Activated naive CD4-positive, alpha-beta T cell treated with anti-CD3 and anti-CD28 coated beads, Interleukin-2, amount 50 U/mL, for 72 hours (primary cell): ENCODE data around the gene ARID5B. TPM values are rescaled to one million over a fixed set of nuclear protein-coding genes. Genes with fewer than 3 reads are reported as not detected.

ENCODE experiments used
- ATAC-seq, 2 donors: fragments of 150-1000 bp; cut with Tn5 transposase; 2 replicates each; pipeline ENCODE4 v1.10.0; 2021; ENCODE audit warnings: mild to moderate bottlenecking in 2 of 2, moderate library complexity in 2 of 2
- DNase-seq, 2 donors: peaks; one replicate each; pipeline ENCODE4 v3.0.0; 2021 to 2022; ENCODE audit warnings: low spot score in 2 of 2
- H3K27ac Mint-ChIP-seq, 2 donors: one replicate each; pipeline ENCODE4 v1.8.0; 2022; ENCODE audit warnings: mild to moderate bottlenecking in 2 of 2, mixed read lengths in 2 of 2
- H3K36me3 Mint-ChIP-seq, 2 donors: one replicate each; pipeline ENCODE4 v1.8.0; 2022; ENCODE audit warnings: mixed read lengths in 2 of 2
- H3K9me3 Mint-ChIP-seq, 2 donors: one replicate each; pipeline ENCODE4 v1.8.0; 2022; ENCODE audit warnings: mixed read lengths in 2 of 2
- total RNA-seq, 2 donors: library from RNA; stranded (reverse); gene quantifications; one replicate each; pipeline ENCODE4 v1.2.3, GENCODE V29; 2022

The ARID5B gene
- total RNA-seq, 2 donors from 2014 or later: 52.1 to 95.4 TPM

DNA sequence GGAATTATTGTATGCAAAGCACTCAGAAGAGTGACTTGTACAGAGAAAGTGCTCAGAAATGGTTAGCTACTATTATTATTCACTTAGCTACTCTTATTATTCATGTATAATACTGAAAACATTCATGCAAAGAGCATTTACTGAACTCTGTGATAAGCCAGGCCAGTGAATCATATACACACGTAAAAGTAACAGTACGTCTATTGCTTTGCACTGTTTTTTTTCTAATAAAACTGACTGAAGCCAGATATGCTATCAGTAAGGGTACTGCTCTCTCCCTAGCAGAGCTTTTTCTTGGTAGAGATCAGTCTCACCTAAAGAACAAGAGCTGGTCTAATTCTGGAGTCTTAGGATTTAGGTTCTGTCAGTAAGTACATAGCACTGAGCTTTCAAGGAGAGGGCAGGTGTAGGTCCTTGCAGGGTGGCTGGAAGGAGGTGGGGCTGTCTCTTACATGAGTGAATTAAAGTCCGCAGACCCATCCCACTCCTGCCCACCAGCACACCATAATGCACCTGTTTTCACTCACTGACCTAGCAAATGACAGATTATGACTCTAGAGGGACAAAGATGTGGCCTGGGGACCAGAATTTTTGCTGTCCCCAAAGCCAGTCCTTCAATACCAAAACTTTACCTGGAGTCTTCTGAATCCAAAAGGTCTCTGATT, 145.9 kb downstream of the ARID5B start:
- Mint-ChIP-seq H3K9me3 (peaks cover 0 to 8% of the 10 kb centered on the region in 2 donors), H3K27ac (peak overlapping the region; percentile 97 to 99), H3K36me3 (peaks cover 54 to 73% of the 10 kb centered on the region in 2 donors)
- peak; percentile 42 to 60 for ATAC-seq
- DNase-seq: no peak

DNA sequence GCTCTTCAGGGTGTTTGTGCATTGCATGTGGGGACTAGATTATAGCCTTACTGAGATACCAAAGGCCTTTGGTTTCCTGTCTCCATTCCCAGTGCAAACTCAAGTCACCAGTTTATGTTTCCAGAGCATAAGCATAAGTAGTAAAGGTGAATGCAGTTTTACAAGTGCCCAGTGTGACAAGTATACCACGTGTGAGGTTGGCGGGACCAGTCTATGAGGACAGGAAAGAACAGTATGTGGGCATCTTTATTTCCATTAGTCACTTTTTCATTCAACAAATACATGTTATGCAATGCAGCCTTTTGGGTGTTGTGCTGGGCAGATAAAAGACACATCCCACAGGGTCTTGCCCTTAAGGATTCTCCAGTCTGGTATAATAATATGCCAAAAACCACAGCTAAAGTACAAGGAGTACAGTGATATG, 146.5 kb downstream of the ARID5B start:
- peak overlapping the region; percentile 97 to 99 for H3K27ac Mint-ChIP-seq

DNA sequence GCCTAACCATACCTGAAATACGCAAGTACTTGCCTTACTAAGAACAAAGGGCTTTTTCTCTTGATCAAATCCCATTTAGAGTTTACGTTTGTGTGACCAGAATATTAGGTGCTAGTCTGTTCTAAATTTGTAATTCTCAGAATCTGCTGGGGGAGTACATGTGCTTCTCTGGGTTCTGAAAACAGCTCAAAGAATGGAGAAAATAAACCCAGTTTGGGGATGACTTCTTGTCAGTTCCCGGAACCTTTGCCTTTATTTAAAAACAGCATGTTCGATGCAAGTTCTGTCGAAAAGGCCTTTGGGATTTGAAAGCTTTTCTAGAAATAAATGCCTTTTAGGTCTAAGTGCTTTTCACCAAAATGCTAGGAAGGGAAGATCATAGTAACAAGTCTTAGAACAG, 147.0 kb downstream of the ARID5B start:
- peaks cover 3 to 11% of the 10 kb centered on the region in 2 donors for H3K9me3 Mint-ChIP-seq
- peak overlapping the region; percentile 97 to 99 for H3K27ac Mint-ChIP-seq
- ATAC-seq (peak in 1 of 2 donors; percentile 14), DNase-seq (no peak)
- peaks cover 58 to 73% of the 10 kb centered on the region in 2 donors for H3K36me3 Mint-ChIP-seq

More for the DNA sequence above, 146.5 kb downstream of the ARID5B start:
- ATAC-seq (peak; percentile 37 to 47), DNase-seq (peak in 1 of 2 donors; percentile 46)
- peaks cover 57 to 73% of the 10 kb centered on the region in 2 donors for H3K36me3 Mint-ChIP-seq
- peaks cover 3 to 12% of the 10 kb centered on the region in 2 donors for H3K9me3 Mint-ChIP-seq

- Mint-ChIP-seq H3K27ac (peak overlapping the region; percentile 97 to 99), H3K36me3 (peaks cover 61 to 75% of the 10 kb centered on the region in 2 donors), H3K9me3 (peaks cover 3 to 11% of the 10 kb centered on the region in 2 donors)
- ATAC-seq: peak; percentile 44 to 51
- DNase-seq: peak; percentile 77 to 80
These were observed 147.6 kb downstream of the ARID5B start for GRCh38 chr10:62048919-62049623.

- ATAC-seq: no peak
- peaks cover 68 to 76% of the 10 kb centered on the region in 2 donors for H3K36me3 Mint-ChIP-seq
- peaks cover 3 to 11% of the 10 kb centered on the region in 2 donors for H3K9me3 Mint-ChIP-seq
- H3K27ac Mint-ChIP-seq: peak overlapping the region; percentile 97 to 99
- no peak for DNase-seq
These were observed 148.3 kb downstream of the ARID5B start for GRCh38 chr10:62049624-62050345.

DNA sequence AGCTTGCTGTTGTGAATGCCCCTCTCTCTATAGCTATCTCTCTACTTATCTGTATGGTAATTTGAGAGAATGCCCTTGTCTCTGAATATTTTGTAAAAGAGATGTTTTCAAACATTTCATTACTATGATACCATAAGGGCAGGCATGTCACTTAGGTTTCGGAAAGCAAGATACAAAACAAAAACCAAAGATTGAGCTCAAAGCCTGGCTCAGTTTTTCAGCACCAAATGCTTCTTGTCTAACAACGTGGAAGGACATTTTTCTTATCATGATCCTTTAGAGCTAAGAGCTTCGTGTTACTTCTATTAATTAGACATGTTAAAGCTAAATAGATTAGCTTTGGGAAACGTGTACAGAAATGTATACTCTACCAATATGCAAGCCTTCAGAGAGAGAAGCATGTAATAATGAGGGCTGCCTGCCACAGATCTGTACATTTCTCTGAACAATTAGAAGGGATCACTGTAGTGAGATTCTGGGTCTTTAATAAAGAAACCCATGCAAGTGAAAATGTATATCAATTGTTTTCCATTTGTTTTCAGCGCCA, 148.9 kb downstream of the ARID5B start:
- DNase-seq (no peak), ATAC-seq (no peak)
- Mint-ChIP-seq H3K9me3 (peaks cover 3 to 11% of the 10 kb centered on the region in 2 donors), H3K36me3 (peaks cover 74 to 76% of the 10 kb centered on the region in 2 donors), H3K27ac (peak overlapping the region; percentile 97 to 99)

DNA sequence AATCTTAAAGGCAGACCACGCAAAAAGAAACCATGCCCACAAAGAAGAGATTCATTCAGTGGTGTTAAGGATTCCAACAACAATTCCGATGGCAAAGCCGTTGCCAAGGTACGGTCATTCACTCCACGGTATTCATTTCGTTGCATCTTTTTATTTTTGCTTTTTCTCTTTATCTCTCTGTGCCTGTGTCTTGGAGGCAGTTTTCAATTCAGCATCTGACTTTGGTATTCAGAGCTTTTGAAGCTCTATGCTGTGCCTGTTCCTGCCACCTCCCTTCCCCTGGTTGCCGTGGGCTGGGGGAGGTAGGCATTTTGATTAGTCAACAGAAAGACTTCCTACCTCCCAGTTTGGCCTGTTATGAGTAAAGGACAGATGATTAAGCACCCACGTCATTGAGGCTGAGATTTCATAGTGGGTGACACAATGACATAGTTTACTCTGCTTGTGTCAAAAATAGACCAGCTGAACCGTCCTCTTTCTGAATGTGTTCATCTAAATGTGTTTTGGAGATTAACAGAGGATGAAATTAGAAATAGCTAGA, 149.5 kb downstream of the ARID5B start:
- Mint-ChIP-seq H3K36me3 (peaks cover 75 to 76% of the 10 kb centered on the region in 2 donors), H3K27ac (peak overlapping the region; percentile 97 to 99), H3K9me3 (peaks cover 3 to 8% of the 10 kb centered on the region in 2 donors)
- ATAC-seq (peak; percentile 58), DNase-seq (peak; percentile 70 to 76)

DNA sequence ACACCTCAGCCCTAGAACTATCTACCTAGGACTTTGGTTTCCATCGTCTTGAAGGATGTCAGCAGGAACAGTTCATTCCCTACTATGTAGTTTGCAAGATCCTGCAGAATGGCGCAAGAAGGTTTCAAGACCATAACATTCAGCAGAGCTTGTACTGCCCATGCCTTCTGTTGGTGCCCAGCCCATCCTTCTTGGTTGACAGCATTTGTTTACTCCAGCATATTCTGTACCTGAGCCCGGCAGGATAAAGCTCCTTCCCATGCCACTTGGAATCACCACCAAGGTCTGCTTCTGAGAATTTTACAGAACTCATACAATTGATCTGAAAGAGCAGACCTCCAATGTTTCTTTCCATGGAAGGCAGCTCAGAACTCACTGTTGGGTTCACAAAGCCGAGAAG, 150.8 kb downstream of the ARID5B start:
- H3K27ac Mint-ChIP-seq: peak overlapping the region; percentile 97 to 99

DNA sequence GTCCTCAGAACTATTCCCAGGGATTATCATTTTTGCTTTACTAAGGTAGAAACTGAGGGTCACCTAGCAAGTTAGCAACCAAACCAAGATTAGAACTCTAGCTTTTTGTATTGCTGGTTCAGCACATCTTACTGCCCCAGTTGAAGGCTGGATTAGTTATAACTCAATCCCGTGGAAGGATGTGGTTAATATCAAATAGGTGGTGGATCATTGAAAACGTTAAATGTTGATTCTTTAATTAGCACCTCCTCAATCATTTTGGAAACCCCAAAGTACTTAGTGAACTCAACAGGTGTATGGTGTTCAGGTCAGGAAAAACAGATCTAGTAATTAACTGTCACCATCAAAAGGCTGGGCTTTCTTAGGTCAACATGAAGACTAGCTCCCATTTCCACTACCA, 152.4 kb downstream of the ARID5B start:
- Mint-ChIP-seq H3K36me3 (peaks cover 94 to 100% of the 10 kb centered on the region in 2 donors), H3K27ac (peak overlapping the region; percentile 97 to 99), H3K9me3 (peaks cover 3 to 7% of the 10 kb centered on the region in 2 donors)
- ATAC-seq (no peak), DNase-seq (no peak)

More for the DNA sequence above, 150.8 kb downstream of the ARID5B start:
- DNase-seq (no peak), ATAC-seq (no peak)
- peaks cover 3 to 7% of the 10 kb centered on the region in 2 donors for H3K9me3 Mint-ChIP-seq
- H3K36me3 Mint-ChIP-seq: peaks cover 86 to 87% of the 10 kb centered on the region in 2 donors

- Mint-ChIP-seq H3K27ac (peak overlapping the region; percentile 97 to 99), H3K36me3 (peaks cover 94 to 100% of the 10 kb centered on the region in 2 donors), H3K9me3 (peaks cover 3 to 7% of the 10 kb centered on the region in 2 donors)
- DNase-seq (no peak), ATAC-seq (peak; percentile 8 to 10)
These were observed 152.9 kb downstream of the ARID5B start for GRCh38 chr10:62054408-62054807.

- ATAC-seq (peak; percentile 10 to 17), DNase-seq (no peak)
- H3K36me3 Mint-ChIP-seq: peaks cover 94 to 100% of the 10 kb centered on the region in 2 donors
- H3K9me3 Mint-ChIP-seq: peaks cover 3 to 7% of the 10 kb centered on the region in 2 donors
- peak overlapping the region; percentile 97 to 99 for H3K27ac Mint-ChIP-seq
These were observed 153.3 kb downstream of the ARID5B start for GRCh38 chr10:62054830-62055229.

- ATAC-seq: no peak
- DNase-seq: no peak
- H3K9me3 Mint-ChIP-seq: peaks cover 8 to 11% of the 10 kb centered on the region in 2 donors
- peaks cover 92 to 100% of the 10 kb centered on the region in 2 donors for H3K36me3 Mint-ChIP-seq
- peak overlapping the region; percentile 59 to 87 for H3K27ac Mint-ChIP-seq
These were observed 154.7 kb downstream of the ARID5B start for GRCh38 chr10:62056219-62056618.

GRCh38 chr10:62056698-62057097, 155.2 kb downstream of the ARID5B start:
- H3K27ac Mint-ChIP-seq: peak overlapping the region; percentile 59 to 87
- peaks cover 91 to 100% of the 10 kb centered on the region in 2 donors for H3K36me3 Mint-ChIP-seq

DNA sequence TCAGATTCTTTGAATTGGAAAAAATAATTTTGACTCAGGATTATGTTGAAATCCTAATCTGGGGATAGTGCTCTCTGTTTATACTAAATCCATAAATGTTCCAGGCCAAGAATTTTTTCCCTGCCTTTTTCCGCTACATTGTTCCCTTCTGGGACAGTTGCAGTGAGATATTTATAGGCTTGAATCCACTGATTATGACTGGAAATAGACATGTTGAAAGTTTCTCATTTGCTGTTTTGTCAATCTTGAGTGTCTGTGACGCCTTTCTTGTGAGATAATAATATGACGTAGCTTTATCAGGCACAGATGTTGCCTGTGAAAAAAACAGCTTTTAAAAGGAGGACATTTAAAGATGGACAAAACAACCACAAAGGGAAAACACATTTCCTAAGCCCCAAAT, 155.9 kb downstream of the ARID5B start:
- DNase-seq (no peak), ATAC-seq (no peak)
- Mint-ChIP-seq H3K27ac (peak overlapping the region; percentile 55 to 59), H3K36me3 (peaks cover 91 to 100% of the 10 kb centered on the region in 2 donors), H3K9me3 (peaks cover 9 to 14% of the 10 kb centered on the region in 2 donors)

More at GRCh38 chr10:62056698-62057097, 155.2 kb downstream of the ARID5B start:
- ATAC-seq (no peak), DNase-seq (no peak)
- H3K9me3 Mint-ChIP-seq: peaks cover 9 to 11% of the 10 kb centered on the region in 2 donors

DNA sequence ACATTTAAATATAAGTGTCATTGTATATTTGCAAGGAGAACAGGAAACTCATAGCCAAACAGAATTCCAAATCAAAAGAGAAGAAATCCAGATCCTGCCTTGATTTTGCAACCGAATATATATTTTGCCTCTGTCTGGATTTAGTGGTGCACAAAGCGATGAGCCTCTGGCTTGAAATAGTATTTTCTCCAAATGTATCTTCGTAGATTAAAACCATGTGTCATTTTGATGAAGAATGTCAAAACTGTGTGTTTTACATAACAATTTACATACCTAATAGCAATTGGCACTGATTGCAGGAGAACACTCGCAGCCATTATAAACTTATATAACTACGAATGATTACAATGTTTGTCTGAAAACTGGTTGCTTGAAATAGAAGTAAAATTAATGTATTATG, 156.4 kb downstream of the ARID5B start:
- DNase-seq: no peak
- H3K27ac Mint-ChIP-seq: no peak overlapping the region
- peaks cover 86 to 100% of the 10 kb centered on the region in 2 donors for H3K36me3 Mint-ChIP-seq
- H3K9me3 Mint-ChIP-seq: peaks cover 6 to 11% of the 10 kb centered on the region in 2 donors
- ATAC-seq: no peak

DNA sequence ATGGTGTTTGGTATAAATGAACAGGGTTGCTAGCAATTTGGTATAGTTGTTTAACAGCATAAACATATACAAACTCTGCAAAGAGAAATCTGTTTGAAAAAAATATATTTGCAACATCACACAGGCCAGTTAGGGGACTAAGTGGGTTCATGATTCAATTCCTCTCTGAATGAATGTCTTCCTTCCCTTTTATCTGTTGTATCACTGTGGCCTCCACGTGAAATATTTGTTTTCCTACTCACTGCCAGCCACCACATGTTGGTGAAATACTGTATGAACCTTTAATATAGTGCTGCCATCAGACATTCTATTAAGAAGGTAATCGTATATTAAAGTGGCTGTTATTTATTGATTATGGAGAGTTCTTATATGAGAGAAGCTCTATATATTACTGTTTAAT, 157.0 kb downstream of the ARID5B start:
- ATAC-seq (no peak), DNase-seq (no peak)
- Mint-ChIP-seq H3K27ac (no peak overlapping the region), H3K9me3 (peaks cover 6% of the 10 kb centered on the region in 2 donors), H3K36me3 (peaks cover 81 to 100% of the 10 kb centered on the region in 2 donors)
